Measurements from ENCODE around the gene KHDC1L. TPM values are rescaled to one million over a fixed set of nuclear protein-coding genes. Genes with fewer than 3 reads are reported as not detected.
"Not testable (repeated sequence)": the region's sequence is repeated elsewhere in the genome, so short reads cannot be mapped to it uniquely, and the experiment has no call there.

The KHDC1L gene
- total RNA-seq, 4 donors from 2014 or later, result not detected

GRCh38 chr6:73203098-73203497 lies 22.2 kb downstream of the KHDC1L start:
- 100% methylated on average over 1 of the region's 1 CpG for WGBS, 2 donors (ENCODE audit: low coverage in 1 of 2)
- H3K36me3 ChIP-seq, result no peaks in the 10 kb centered on the region
- H3K9me3 ChIP-seq, result no peaks in the 10 kb centered on the region
- no peak for ATAC-seq
- H3K4me3 ChIP-seq, result no peak overlapping the region
- H3K27me3 ChIP-seq, result no peaks in the 10 kb centered on the region
- no peak overlapping the region for H3K27ac ChIP-seq
- H3K4me1 ChIP-seq, result no peaks in the 10 kb centered on the region
- no peak for TF ChIP-seq POLR2AphosphoS5 (IDR thresholded peaks at IDR 0.05)

- Histone ChIP-seq H3K27ac (no peak overlapping the region), H3K9me3 (no peaks in the 10 kb centered on the region), H3K4me1 (no peaks in the 10 kb centered on the region), H3K36me3 (no peaks in the 10 kb centered on the region), H3K27me3 (no peaks in the 10 kb centered on the region), H3K4me3 (no peak overlapping the region)
- 83 to 86% methylated on average over 2 to 4 of the region's 4 CpGs for WGBS, 2 donors (ENCODE audit: low coverage in 1 of 2)
- TF ChIP-seq EP300 (IDR thresholded peaks at IDR 0.05), result no peak
- no peak for TF ChIP-seq POLR2AphosphoS5 (IDR thresholded peaks at IDR 0.05)
- no peak for TF ChIP-seq CTCF (IDR thresholded peaks at IDR 0.05)
- no peak for TF ChIP-seq POLR2A (IDR thresholded peaks at IDR 0.05)
- no peak for ATAC-seq
Measured at GRCh38 chr6:73200735-73201134, 24.6 kb downstream of the KHDC1L start.

- peaks cover 0 to under 1% of the 10 kb centered on the region in 2 donors for H3K36me3 ChIP-seq
- H3K9me3 ChIP-seq, result no peaks in the 10 kb centered on the region
- no peak for ATAC-seq
- no peak for TF ChIP-seq CTCF (IDR thresholded peaks at IDR 0.05)
- H3K27me3 ChIP-seq, result no peaks in the 10 kb centered on the region
- H3K4me3 ChIP-seq, result no peak overlapping the region
- no peak overlapping the region for H3K27ac ChIP-seq
- 79 to 82% methylated on average over 3 of the region's 3 CpGs for WGBS, 2 donors (ENCODE audit: low coverage in 1 of 2)
- no peaks in the 10 kb centered on the region for H3K4me1 ChIP-seq
Measured at GRCh38 chr6:73200247-73200646, 25.0 kb downstream of the KHDC1L start.

- no peak overlapping the region for H3K27ac ChIP-seq
- no peak for ATAC-seq
Measured at GRCh38 chr6:73194744-73195143, 30.6 kb downstream of the KHDC1L start.

GRCh38 chr6:73193302-73193701 lies 32.0 kb downstream of the KHDC1L start:
- ATAC-seq, H3K36me3 ChIP-seq, H3K4me3 ChIP-seq, H3K27ac ChIP-seq, H3K4me1 ChIP-seq, H3K9me3 ChIP-seq, H3K27me3 ChIP-seq: not testable (repeated sequence)
- 96 to 100% methylated on average over 1 of the region's 4 CpGs for WGBS, 2 donors (ENCODE audit: low coverage in 1 of 2)

More at GRCh38 chr6:73194744-73195143, 30.6 kb downstream of the KHDC1L start:
- Histone ChIP-seq H3K4me1 (no peaks in the 10 kb centered on the region), H3K9me3 (no peaks in the 10 kb centered on the region), H3K4me3 (no peak overlapping the region), H3K27me3 (no peaks in the 10 kb centered on the region), H3K36me3 (peaks cover 0 to 8% of the 10 kb centered on the region in 2 donors)
- WGBS, 2 donors (ENCODE audit: low coverage in 1 of 2), result 89 to 92% methylated on average over 2 to 4 of the region's 7 CpGs
- no peak for TF ChIP-seq CTCF (IDR thresholded peaks at IDR 0.05)
- TF ChIP-seq POLR2AphosphoS5 (IDR thresholded peaks at IDR 0.05), result no peak
- TF ChIP-seq EP300 (IDR thresholded peaks at IDR 0.05), result no peak
- TF ChIP-seq POLR2A (IDR thresholded peaks at IDR 0.05), result no peak

GRCh38 chr6:73182021-73182607 lies 43.2 kb downstream of the KHDC1L start:
- Histone ChIP-seq H3K27me3 (no peaks in the 10 kb centered on the region), H3K4me1 (peaks cover 0 to 6% (median 0%) of the 10 kb centered on the region in 3 donors), H3K36me3 (no peaks in the 10 kb centered on the region), H3K27ac (no peak overlapping the region), H3K4me3 (no peak overlapping the region), H3K9me3 (no peaks in the 10 kb centered on the region)
- TF ChIP-seq CTCF (IDR thresholded peaks at IDR 0.05) (no peak), POLR2A (IDR thresholded peaks at IDR 0.05) (no peak)
- 65 to 100% methylated on average over 1 to 2 of the region's 2 CpGs for WGBS, 2 donors (ENCODE audit: low coverage in 1 of 2)
- ATAC-seq, result no peak
